NOMO-1 treated with dmso at 0.1 percent for 144 hours (cell line): Measurements from ENCODE around the gene EPM2A.
"Not testable (repeated sequence)": the region's sequence is repeated elsewhere in the genome, so short reads cannot be mapped to it uniquely, and the experiment has no call there.

ENCODE experiments used
- DNase-seq: peaks from one replicate; lab custom pipeline; 2025; ENCODE audit not compliant: unreplicated experiment; lab: John Stamatoyannopoulos, UW

The EPM2A gene

GRCh38 chr6:145731447-145731846 is 3.9 kb downstream of the EPM2A start:
- no peak for DNase-seq

- DNase-seq, result no peak
These were observed 5.4 kb downstream of the EPM2A start for GRCh38 chr6:145729887-145730286.

GRCh38 chr6:145728444-145729385 is 6.6 kb downstream of the EPM2A start:
- DNase-seq, result no peak

- no peak for DNase-seq
These were observed 7.4 kb downstream of the EPM2A start for GRCh38 chr6:145727817-145728388.

- DNase-seq, result no peak
These were observed 9.8 kb downstream of the EPM2A start for GRCh38 chr6:145725570-145725969.

GRCh38 chr6:145723646-145724045 is 11.7 kb downstream of the EPM2A start:
- DNase-seq, result no peak

GRCh38 chr6:145722190-145722589 is 13.1 kb downstream of the EPM2A start:
- no peak for DNase-seq

- DNase-seq, result no peak
These were observed 14.2 kb downstream of the EPM2A start for GRCh38 chr6:145721144-145721543.

GRCh38 chr6:145715426-145715825 is 19.9 kb downstream of the EPM2A start:
- no peak for DNase-seq

GRCh38 chr6:145714731-145715130 is 20.6 kb downstream of the EPM2A start:
- DNase-seq, result no peak

- no peak for DNase-seq
These were observed 21.5 kb downstream of the EPM2A start for GRCh38 chr6:145713773-145714172.

- no peak for DNase-seq
These were observed 23.9 kb downstream of the EPM2A start for GRCh38 chr6:145711372-145711771.

- DNase-seq, result no peak
These were observed 27.9 kb downstream of the EPM2A start for GRCh38 chr6:145707397-145707796.

- peak; percentile 11 for DNase-seq
These were observed 29.8 kb downstream of the EPM2A start for GRCh38 chr6:145705561-145705960.

- DNase-seq, result no peak
These were observed 31.1 kb downstream of the EPM2A start for GRCh38 chr6:145704143-145704781.

- DNase-seq, result no peak
These were observed 35.9 kb downstream of the EPM2A start for GRCh38 chr6:145699462-145699861.

GRCh38 chr6:145697401-145697800 is 37.9 kb downstream of the EPM2A start:
- not testable (repeated sequence) for DNase-seq

- no peak for DNase-seq
These were observed 41.1 kb downstream of the EPM2A start for GRCh38 chr6:145694083-145694737.

- DNase-seq, result no peak
These were observed 44.4 kb downstream of the EPM2A start for GRCh38 chr6:145690969-145691368.

- no peak for DNase-seq
These were observed 45.8 kb downstream of the EPM2A start for GRCh38 chr6:145689529-145689928.

- DNase-seq, result no peak
These were observed 46.8 kb downstream of the EPM2A start for GRCh38 chr6:145688493-145688905.
